Left lobe of liver (tissue), 2 donors: ENCODE data around the gene MEG3. TPM values are rescaled to one million over a fixed set of nuclear protein-coding genes. Genes with fewer than 3 reads are reported as not detected.

Source experiments
- ATAC-seq: fragments of 200-7000 bp; cut with Tn5 transposase; one replicate; pipeline ENCODE4 v1.9.1; 2020; ENCODE audit warnings: mild to moderate bottlenecking, moderate library complexity
- DNase-seq: peaks from one replicate; pipeline ENCODE4 v3.0.0-alpha.2; 2020; ENCODE audit warnings: low spot score
- total RNA-seq: library from RNA; stranded (reverse); gene quantifications from one replicate; pipeline ENCODE4 v1.2.1, GENCODE V29; 2021
- donor health status: DM: no; HTN: no; CAD: no; lungs with moderate emphysema.
- donor health status: DM: no; HTN: yes; CAD: no.

The MEG3 gene
- total RNA-seq, 1 donor from 2014 or later: 26.7 TPM

GRCh38 chr14:100892496-100893227 is 66.7 kb downstream of the MEG3 start:
- ATAC-seq: no peak
- DNase-seq: no peak

- peak; percentile 28 for DNase-seq
- ATAC-seq: no peak
Measured at GRCh38 chr14:100893228-100893601, 67.3 kb downstream of the MEG3 start.

DNA sequence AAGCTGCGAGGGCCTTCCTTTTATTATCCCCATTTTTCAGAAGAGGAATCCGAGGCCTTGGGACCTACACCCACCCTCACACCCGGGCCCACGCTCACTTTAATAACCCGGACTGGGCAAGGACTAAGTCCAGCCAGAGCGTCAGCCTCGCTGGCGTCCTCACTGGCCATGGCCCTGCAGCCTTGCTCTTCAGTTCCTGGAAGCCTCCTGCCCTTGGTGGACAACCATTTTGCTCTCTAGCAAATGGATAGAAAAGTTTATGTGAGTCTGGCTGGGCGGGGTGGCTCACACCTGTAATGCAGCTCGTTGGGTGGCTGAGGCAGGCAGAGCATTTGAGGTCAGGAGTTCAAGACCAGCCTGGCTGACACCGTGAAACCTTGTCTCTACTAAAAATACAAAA is 67.8 kb downstream of the MEG3 start:
- ATAC-seq (no peak), DNase-seq (peak; percentile 28)

DNA sequence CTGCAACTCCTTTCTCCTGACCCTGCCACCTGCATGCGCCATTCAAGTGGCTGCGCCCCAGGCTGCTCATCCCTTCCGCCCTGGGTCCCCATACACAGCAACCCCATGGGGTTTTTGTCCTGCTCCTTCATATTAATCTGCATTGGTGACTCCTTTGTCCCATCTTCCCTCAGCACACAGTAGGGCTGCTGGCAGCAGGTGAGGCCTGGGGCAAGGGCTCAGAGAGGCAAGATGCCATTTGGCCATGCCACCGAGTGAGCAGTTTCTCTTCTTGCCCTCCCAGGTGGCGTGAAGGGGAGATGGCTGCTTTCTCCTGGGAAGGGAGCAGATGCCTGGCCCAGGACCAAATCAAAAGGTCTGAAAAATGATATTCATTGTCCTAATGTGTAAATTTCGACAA is 68.5 kb downstream of the MEG3 start:
- DNase-seq: peak; percentile 28

DNA sequence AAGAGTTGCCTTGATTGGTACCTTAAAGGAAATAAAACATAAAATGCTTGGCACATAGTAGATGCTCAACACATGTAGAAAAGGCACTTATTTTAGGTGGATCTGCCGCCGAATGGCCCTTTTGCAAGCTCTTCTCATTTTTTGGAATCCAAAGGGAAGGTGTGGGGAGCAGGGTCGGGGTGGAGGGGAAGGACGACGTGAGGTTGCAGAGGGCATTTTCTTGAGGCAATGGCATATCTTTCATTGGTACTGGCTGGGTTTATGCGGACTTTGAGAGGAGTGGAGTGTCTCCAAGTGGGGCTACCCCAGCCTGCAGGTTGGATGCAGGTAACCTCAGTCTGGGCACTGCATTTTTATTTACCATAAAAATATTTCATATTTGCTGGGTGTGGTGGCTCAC is 69.5 kb downstream of the MEG3 start:
- no peak for DNase-seq
- no peak for ATAC-seq

More for the DNA sequence above, 68.5 kb downstream of the MEG3 start:
- ATAC-seq: no peak

- DNase-seq: peak; percentile 35
- no peak for ATAC-seq
Measured at GRCh38 chr14:100896369-100897060, 70.6 kb downstream of the MEG3 start.

DNA sequence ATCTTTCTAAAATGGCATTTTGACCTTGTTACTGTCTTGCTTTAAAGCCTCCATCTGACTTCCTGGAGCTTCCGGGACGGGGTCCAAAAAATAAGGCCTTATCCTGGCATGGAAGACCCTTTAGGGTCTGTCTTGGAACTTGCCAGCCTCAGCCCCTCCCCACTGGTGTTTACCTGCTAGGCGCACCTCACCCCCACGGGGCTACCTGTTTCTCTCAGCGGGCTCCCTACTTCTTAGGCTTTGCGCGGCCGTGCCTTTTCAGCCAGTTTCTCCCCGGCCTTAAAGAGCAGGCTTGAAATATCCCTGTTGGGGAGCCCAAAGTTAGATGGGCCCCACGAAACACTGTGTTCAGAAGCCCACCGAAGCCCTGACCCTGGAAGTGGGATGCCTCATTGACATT is 72.5 kb downstream of the MEG3 start:
- ATAC-seq: no peak
- DNase-seq: peak; percentile 33

DNA sequence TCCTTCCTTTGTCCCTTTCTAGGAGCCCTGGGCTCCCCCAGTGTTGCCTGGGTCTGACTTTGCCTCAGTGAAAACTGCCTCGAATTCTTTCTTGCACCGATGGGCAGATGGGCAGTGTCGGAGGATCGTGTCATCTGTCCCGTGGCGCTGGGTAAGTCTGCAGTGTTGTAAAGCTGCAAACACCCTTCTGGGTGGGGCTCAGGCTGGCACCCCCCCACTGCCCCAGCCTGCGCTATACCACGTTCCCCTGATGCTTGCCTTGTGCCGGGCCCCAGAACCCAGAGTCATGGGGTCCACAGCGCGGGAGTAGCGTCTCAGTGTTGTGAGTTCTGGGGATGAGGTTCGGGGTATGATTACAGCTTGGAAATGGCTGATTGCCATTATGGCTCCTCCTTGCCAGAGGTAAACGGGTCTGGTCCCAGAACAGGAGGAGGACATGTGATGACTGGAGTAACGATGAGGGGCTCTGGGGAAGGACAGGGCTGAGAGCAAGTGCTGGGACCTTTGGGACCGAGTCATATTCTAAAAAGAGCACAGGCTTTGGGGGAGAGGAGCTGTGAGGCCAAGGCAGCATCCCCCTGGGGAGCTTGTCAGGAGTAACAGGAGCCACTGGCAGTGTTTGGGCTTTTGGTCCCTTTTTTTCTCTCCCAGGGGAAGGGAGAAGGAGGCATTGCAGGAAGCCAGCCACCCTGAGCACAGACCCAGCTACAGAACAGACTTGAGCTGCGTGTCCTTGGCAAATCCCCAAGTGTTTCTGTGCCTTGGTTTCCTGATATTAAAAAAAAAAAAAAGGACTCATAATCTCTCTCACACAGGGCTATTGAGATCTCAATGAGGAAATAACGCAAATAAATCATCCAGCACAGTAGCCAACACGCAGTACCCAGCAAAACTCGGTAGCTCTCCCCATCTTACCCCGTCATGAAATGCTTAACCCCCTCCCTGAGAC is 73.3 kb downstream of the MEG3 start:
- ATAC-seq (peak; percentile 41), DNase-seq (peak; percentile 44)

DNA sequence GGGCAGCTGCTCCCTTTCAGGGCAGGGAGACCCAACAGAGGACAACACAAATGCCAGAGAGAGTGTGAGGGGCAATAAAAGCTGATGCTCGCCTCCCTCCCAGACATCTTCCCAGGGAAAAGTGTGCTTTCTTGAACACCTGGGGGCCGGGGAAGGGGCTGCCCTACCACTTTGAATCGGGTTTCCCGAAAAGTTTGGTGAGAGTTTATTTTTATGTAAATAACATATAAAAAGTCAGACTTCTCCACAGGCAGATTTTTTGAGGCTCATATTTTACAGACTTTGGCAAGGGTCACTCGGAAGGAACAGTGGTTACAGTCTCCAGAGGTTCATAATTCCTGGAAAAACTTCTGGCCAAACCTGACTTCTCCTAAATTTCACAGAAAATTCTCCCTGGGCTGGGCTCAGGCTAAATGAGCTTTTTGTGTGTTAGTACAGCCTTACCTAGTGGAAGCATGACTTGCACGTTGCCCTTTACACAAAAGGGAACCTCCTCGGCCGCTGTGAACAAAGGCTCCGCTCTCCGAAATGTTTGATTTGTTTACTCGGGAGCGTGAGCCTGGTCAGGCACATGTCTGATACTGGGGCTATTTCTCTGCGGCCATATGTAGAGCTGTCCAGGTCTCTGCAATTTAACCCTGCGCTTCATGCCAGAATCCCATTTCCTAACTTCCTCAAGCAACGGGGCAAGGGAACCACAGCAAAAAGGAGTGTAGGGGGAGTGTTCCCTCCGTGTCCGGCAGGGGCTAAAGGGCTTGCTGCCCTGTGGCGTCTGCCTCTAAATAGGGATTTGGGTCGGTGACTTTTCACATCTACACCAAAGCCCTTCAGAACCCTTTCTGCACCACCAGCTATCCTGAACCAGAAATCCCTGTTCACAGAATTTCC is 74.2 kb downstream of the MEG3 start:
- peak; percentile 36 for DNase-seq
- ATAC-seq: peak; percentile 53

DNA sequence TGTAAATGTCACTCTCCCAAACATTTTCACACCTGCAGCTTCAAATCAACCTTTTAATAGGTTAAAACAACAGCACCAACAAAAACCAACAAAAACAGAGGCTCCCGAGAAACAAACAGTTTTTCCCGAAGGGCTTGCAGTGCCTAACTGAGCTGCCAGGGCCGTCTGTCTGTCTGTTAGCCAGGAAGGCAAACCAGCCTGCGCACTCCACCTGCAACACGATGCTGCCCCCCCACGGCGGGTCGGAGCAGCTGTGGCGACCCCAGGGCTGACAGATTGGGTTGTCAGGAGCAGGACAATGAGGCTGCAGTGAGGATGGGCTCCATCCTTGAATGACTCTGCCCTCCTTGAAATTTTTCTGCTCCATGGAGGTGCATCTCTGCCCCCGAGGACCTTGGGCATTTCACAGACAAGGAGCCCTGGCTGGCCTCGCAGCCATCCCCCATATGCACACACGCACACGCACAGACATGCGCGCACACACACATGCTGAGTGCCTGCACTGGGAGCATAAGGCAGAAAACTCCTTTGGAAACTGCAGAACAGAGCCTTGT is 75.0 kb downstream of the MEG3 start:
- peak; percentile 41 for DNase-seq

GRCh38 chr14:100901391-100902183 is 75.7 kb downstream of the MEG3 start:
- ATAC-seq (no peak), DNase-seq (peak; percentile 40)

More for the DNA sequence above, 75.0 kb downstream of the MEG3 start:
- ATAC-seq: peak; percentile 38

- no peak for ATAC-seq
- peak; percentile 26 for DNase-seq
Measured at GRCh38 chr14:100902295-100903133, 76.6 kb downstream of the MEG3 start.

GRCh38 chr14:100903134-100903468 is 77.2 kb downstream of the MEG3 start:
- DNase-seq (peak; percentile 24), ATAC-seq (no peak)

DNA sequence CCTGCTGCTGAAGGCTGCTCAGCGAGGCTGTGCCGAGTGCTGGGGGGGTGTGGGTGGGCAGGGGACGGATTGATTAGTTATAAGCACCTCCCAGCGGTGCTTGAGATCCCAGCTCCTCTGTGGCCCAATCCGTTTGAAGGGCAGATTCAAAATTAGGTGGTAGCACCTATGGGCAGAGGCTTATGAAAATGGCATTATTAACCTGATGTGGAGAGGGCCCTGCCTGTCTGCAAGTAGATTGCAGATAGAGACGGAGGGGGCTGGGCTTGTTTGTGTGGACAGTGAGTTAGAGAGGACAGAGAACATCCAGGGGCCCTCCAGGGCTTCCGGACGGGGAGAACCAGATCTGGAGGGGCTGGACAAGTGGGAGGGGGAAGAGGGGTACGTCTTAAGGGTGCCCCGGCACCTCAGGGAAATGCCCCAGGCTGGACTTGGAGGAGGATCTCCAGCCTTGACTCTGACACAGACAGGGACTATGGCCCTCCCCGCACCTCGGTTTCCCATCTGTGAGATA is 77.8 kb downstream of the MEG3 start, which contains the start of gene RTL1:
Gene RTL1 (minus strand): TSS at position 51 of the 514 bp plus-strand sequence. CDS start 18,934 bp downstream, outside the sequence.
- DNase-seq: no peak
- ATAC-seq: no peak

DNA sequence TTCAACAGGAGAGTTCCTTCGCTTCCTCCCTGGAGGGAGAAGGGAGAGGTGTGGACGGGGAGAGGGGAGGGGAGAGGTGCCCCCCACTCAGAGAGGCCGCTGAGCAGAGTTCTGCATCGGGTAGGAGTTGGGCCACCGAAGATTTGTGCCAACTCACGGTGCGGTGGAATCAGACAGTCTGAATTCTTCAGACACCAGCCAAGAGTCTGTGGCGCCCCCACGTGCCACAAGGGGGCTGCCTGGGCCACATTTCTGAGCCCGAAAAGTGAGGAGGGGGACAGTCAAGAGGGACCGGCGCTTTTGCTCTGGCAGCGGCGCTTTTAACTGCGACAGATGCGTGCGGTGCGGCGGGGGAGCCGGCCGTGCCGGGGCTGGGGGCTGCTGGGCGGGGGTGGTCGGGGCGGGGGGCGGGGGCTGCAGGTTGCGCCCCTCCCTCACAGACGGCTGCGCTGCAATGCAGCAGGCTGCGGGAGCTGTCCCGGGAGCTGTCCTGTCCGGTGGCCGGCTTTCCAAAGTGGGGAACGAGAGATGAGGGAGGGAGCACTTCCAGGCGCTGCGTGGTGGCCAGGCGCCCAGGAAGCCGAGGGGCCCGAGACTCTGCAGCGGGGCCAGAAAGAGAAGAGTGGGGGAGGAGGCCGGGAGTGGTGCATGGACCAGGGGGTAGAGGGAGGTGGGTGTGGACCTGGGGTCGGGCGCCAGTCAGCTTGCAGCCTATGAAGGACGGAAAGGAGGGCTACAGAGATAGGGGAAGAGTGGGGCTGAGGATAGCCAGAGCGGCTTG is 78.6 kb downstream of the MEG3 start:
- DNase-seq (no peak), ATAC-seq (no peak)

DNA sequence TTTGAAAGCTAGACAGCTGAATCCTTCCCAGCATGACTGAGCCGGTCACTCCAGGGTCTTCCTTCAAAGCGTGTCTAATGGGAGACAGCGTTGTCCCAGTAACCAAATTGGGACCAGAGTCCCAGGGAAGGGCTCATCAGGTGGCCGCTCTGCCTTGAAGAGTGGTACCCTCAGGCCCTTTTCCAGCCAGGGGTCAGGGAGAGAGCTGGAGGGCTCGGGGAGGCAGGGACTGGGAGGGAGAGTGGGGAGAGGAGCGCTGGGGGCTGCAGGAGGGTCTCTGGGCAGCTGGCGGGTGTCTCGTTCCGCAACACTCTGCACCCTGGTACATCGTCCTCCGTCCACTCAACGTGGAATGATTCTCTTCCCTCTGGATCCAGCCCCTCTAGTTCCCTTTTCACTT is 79.2 kb downstream of the MEG3 start:
- DNase-seq: no peak
- ATAC-seq: no peak

DNA sequence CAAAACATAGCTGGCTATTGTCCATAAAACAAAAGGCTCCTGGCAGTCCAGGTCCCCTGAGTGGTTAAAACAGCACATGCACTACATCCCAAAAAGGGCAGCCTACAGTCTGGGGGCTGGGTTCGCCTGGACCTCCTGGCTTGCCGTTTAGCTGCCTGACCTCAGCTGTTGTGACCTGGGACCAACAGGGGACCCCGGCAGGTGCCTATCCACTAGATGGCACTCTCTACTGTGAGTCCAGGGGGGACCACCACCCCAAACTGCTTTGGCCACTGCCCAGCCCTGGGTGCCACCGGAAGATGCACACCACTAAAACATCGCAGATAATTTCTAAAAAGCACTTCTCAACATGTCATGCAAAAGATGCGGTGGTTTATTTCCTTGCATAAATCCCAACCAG is 80.5 kb downstream of the MEG3 start:
- no peak for ATAC-seq

More for the DNA sequence above, 80.5 kb downstream of the MEG3 start:
- no peak for DNase-seq
